Mesenchymal stem cell (in vitro differentiated cells and primary cell): ENCODE measurements around the gene DHRSX.
"Not testable (repeated sequence)": the region's sequence is repeated elsewhere in the genome, so short reads cannot be mapped to it uniquely, and the experiment has no call there.

Experiments used
- DNase-seq: peaks from one replicate; pipeline ENCODE4 v3.0.0-alpha.2; 2013
- H2AFZ ChIP-seq: one replicate; pipeline ENCODE4 v1.6.1; 2013; ENCODE audit warnings: low read depth, mild to moderate bottlenecking, control low read depth, inconsistent platforms, low read length, moderate library complexity
- H2AK5ac ChIP-seq: 2 replicates; pipeline ENCODE4 v1.6.1; 2013; ENCODE audit warnings: low read length, moderate library complexity, mild to moderate bottlenecking, inconsistent platforms; ENCODE audit not compliant: severe bottlenecking
- H2BK120ac ChIP-seq: one replicate; pipeline ENCODE4 v1.6.1; 2013; ENCODE audit warnings: low read depth, mild to moderate bottlenecking, inconsistent platforms, low read length, moderate library complexity
- H2BK12ac ChIP-seq, 2 experiments: one replicate each; pipeline ENCODE4 v1.6.1; 2013; ENCODE audit warnings: inconsistent platforms in 2 of 2, low read length in 2 of 2, mild to moderate bottlenecking in 2 of 2, moderate library complexity in 2 of 2, control low read depth in 1 of 2
- H2BK15ac ChIP-seq: one replicate; pipeline ENCODE4 v1.6.1; 2013; ENCODE audit warnings: mild to moderate bottlenecking, low read depth, inconsistent platforms; ENCODE audit not compliant: poor library complexity, severe bottlenecking
- H2BK5ac ChIP-seq: 2 replicates; pipeline ENCODE4 v1.6.1; 2013; ENCODE audit warnings: low read depth, mild to moderate bottlenecking, low read length, control low read depth, inconsistent platforms; ENCODE audit not compliant: poor library complexity, severe bottlenecking
- H3K14ac ChIP-seq, 2 experiments: one replicate each; pipeline ENCODE4 v1.6.1; 2013; ENCODE audit warnings: inconsistent platforms in 2 of 2, low read length in 2 of 2, control low read depth in 1 of 2, mild to moderate bottlenecking in 1 of 2, moderate library complexity in 1 of 2
- H3K18ac ChIP-seq, 2 experiments: one replicate each; pipeline ENCODE4 v1.6.1; 2013; ENCODE audit warnings: inconsistent platforms in 2 of 2, low read length in 2 of 2, control low read depth in 1 of 2, low read depth in 1 of 2, mild to moderate bottlenecking in 1 of 2
- H3K23ac ChIP-seq, 2 experiments: one replicate each; pipeline ENCODE4 v1.6.1; 2013; ENCODE audit warnings: inconsistent platforms in 2 of 2, low read length in 2 of 2, mild to moderate bottlenecking in 2 of 2, moderate library complexity in 2 of 2, control low read depth in 1 of 2
- H3K27ac ChIP-seq: 2 replicates; pipeline ENCODE4 v1.5.1; 2013; ENCODE audit warnings: mild to moderate bottlenecking, moderate library complexity, low read length, control low read depth, inconsistent platforms; ENCODE audit not compliant: poor library complexity, severe bottlenecking
- H3K27me3 ChIP-seq, 2 experiments: 2 replicates each; pipeline versions ENCODE4 v1.6.1 to v1.7.0; 2013; ENCODE audit warnings: low read length in 2 of 2, mild to moderate bottlenecking in 2 of 2, moderate library complexity in 2 of 2, control low read depth in 1 of 2, inconsistent platforms in 1 of 2; ENCODE audit not compliant: control insufficient read depth in 1 of 2, insufficient read depth in 1 of 2
- H3K36me3 ChIP-seq, 2 experiments: 2 replicates each; pipeline versions ENCODE4 v1.6.1 to v1.7.0; 2013; ENCODE audit warnings: low read length in 2 of 2, control low read depth in 1 of 2, inconsistent platforms in 1 of 2, low read depth in 1 of 2, mild to moderate bottlenecking in 1 of 2; ENCODE audit not compliant: insufficient read depth in 2 of 2, control insufficient read depth in 1 of 2
- H3K4ac ChIP-seq, 2 experiments: one replicate each; pipeline ENCODE4 v1.6.1; 2013; ENCODE audit warnings: inconsistent platforms in 2 of 2, low read length in 2 of 2, mild to moderate bottlenecking in 2 of 2, moderate library complexity in 2 of 2, control low read depth in 1 of 2, low read depth in 1 of 2
- H3K4me1 ChIP-seq: 2 replicates; pipeline ENCODE4 v1.6.1; 2013; ENCODE audit warnings: low read depth, low read length, control low read depth; ENCODE audit not compliant: control insufficient read depth, insufficient read depth
- H3K4me2 ChIP-seq: 2 replicates; pipeline ENCODE4 v1.6.1; 2013; ENCODE audit warnings: low read length, mild to moderate bottlenecking, inconsistent platforms; ENCODE audit not compliant: poor library complexity, severe bottlenecking
- H3K4me3 ChIP-seq, 2 experiments: 2 replicates each; pipeline versions ENCODE4 v1.5.1 to v1.7.0; 2013; ENCODE audit warnings: low read length in 2 of 2, mild to moderate bottlenecking in 2 of 2, control low read depth in 1 of 2, low read depth in 1 of 2; ENCODE audit not compliant: insufficient read depth in 1 of 2
- H3K79me1 ChIP-seq: replicated peaks from 2 replicates; pipeline ENCODE4 v1.6.1; 2013; ENCODE audit warnings: mild to moderate bottlenecking, control low read depth, low read length, inconsistent platforms; ENCODE audit not compliant: poor library complexity, severe bottlenecking
- H3K9ac ChIP-seq: 2 replicates; pipeline ENCODE4 v1.7.0; 2013; ENCODE audit warnings: mild to moderate bottlenecking, low read length, moderate library complexity
- H3K9me3 ChIP-seq: 2 replicates; pipeline ENCODE4 v1.7.0; 2013; ENCODE audit warnings: mild to moderate bottlenecking, low read length; ENCODE audit not compliant: control insufficient read depth
- H4K8ac ChIP-seq: one replicate; pipeline ENCODE4 v1.6.1; 2013; ENCODE audit warnings: inconsistent platforms, mild to moderate bottlenecking, low read length, moderate library complexity
- H4K91ac ChIP-seq: one replicate; pipeline ENCODE4 v1.6.1; 2013; ENCODE audit warnings: mild to moderate bottlenecking, low read length, inconsistent platforms
- WGBS: methylation state at CpG from one replicate; pipeline ENCODE4 v1.1.7; 2013; ENCODE audit warnings: mixed read lengths; 5-methylcytosine and 5-hydroxymethylcytosine counted together

Gene DHRSX

DNA sequence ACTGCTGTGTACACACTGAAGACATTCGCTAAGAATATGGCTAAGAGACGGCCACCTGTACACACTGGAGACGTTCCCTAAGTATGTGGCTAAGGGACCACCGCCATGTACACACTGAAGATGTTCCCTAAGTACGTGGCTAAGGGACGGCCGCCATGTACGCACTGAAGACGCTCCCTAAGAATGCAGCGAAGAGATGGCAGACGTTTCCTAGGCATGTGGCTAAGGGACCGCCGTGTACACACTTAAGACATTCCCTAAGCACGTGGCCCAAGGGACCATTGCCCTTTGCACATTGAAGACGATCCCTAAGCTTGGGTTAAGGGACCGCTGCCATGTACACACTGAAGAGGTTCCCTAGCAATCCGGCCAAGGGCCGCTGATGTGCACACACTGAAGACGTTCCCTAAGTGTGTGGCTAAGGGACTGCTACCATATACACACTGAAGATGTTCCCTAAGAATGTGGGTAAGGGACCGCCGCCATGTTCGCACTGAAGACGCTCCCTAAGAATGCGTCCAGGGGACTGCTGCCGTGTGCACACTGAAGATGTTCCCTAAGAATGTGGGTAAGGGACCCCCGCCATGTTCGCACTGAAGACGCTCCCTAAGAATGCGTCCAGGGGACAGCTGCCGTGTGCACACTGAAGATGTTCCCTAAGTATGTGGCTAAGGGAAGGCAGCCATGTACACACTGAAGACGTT lies 36.7 kb downstream of the DHRSX start:
- H3K4ac ChIP-seq = no peak overlapping the region
- H3K14ac ChIP-seq = no peak overlapping the region
- no peaks in the 10 kb centered on the region for H3K27me3 ChIP-seq

DNA sequence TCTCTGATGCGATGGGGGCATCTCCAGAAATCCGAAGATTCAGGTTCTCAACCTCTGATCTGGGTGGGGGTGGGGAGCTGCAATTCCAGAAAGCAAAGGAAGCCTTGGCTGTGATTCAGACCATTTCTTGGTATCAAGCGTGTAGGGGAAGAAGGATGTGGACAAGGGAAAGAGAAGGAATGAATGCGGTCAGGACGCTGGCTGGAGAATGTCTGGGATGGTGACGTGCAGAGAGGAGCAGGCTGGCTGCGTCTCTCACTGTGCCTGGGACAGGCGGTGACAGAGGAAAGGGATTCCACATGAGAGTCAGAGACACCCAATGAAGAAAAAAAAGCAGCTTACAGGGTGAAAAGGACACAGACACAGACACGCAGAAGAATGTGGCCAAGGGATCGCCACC lies 37.3 kb downstream of the DHRSX start:
- not testable (repeated sequence) for H3K4ac ChIP-seq, H2BK12ac ChIP-seq, H2BK120ac ChIP-seq, H3K27ac ChIP-seq, H2AFZ ChIP-seq, H3K14ac ChIP-seq, H4K8ac ChIP-seq, H3K23ac ChIP-seq, H3K9ac ChIP-seq, H3K18ac ChIP-seq, H3K9me3 ChIP-seq, H2BK15ac ChIP-seq, H3K36me3 ChIP-seq, H3K4me1 ChIP-seq, H3K27me3 ChIP-seq, H3K4me3 ChIP-seq, H4K91ac ChIP-seq, H2AK5ac ChIP-seq, H2BK5ac ChIP-seq, H3K4me2 ChIP-seq
- DNase-seq = peak; percentile 6
- H3K79me1 ChIP-seq = peaks cover 27% of the 10 kb centered on the region
- 81% methylated on average over 10 of the region's 10 CpGs for WGBS

More for the DNA sequence above, 36.7 kb downstream of the DHRSX start:
- no peak overlapping the region for H3K4me2 ChIP-seq
- H2BK5ac ChIP-seq = no peak overlapping the region
- no peak overlapping the region for H2BK12ac ChIP-seq
- DNase-seq = no peak
- no peak overlapping the region for H2AFZ ChIP-seq
- H3K23ac ChIP-seq = no peak overlapping the region
- no peak overlapping the region for H3K9ac ChIP-seq
- H2BK15ac ChIP-seq = no peak overlapping the region
- H2AK5ac ChIP-seq = no peak overlapping the region
- peaks cover 25% of the 10 kb centered on the region for H3K79me1 ChIP-seq
- no peak overlapping the region for H3K27ac ChIP-seq
- no peaks in the 10 kb centered on the region for H3K9me3 ChIP-seq
- H2BK120ac ChIP-seq = no peak overlapping the region
- peaks cover 0 to 3% of the 10 kb centered on the region in 2 experiments for H3K36me3 ChIP-seq
- 91% methylated on average over 31 of the region's 31 CpGs for WGBS
- H4K8ac ChIP-seq = no peak overlapping the region
- no peak overlapping the region for H3K4me3 ChIP-seq
- H3K4me1 ChIP-seq = no peaks in the 10 kb centered on the region
- H4K91ac ChIP-seq = no peak overlapping the region
- no peak overlapping the region for H3K18ac ChIP-seq

DNA sequence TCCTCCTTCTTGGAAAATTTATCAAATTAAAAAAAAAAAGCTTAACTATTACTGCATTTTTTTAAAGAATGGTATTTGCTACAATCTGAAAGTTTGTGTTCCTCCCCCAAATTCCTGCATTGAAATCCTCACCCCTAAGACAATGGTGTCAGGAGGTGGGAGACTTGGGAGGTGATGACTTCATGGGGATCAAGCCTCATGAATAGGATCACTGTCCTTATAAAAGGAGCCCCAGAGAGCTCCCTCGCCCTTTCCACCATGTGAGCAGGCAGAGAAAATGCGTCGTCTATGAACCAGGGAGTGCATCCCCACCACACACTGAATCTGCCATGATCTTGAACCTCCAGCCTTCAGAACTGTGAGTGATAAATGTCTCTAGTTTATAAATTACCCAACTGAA lies 38.0 kb downstream of the DHRSX start:
- no peaks in the 10 kb centered on the region for H3K4me1 ChIP-seq
- no peak overlapping the region for H2AFZ ChIP-seq
- H3K36me3 ChIP-seq = peaks cover 0 to 5% of the 10 kb centered on the region in 2 experiments
- no peak overlapping the region for H3K14ac ChIP-seq
- H3K23ac ChIP-seq = no peak overlapping the region
- H3K18ac ChIP-seq = no peak overlapping the region
- no peak overlapping the region for H3K4ac ChIP-seq
- H3K9me3 ChIP-seq = no peaks in the 10 kb centered on the region
- H3K4me3 ChIP-seq = no peak overlapping the region
- no CpG with 5 or more reads among the region's 3 CpGs for WGBS
- peaks cover 32% of the 10 kb centered on the region for H3K79me1 ChIP-seq
- H2BK120ac ChIP-seq = no peak overlapping the region
- DNase-seq = no peak
- H3K27me3 ChIP-seq = no peaks in the 10 kb centered on the region
- no peak overlapping the region for H3K4me2 ChIP-seq
- H2AK5ac ChIP-seq = no peak overlapping the region
- H4K8ac ChIP-seq = no peak overlapping the region
- H3K9ac ChIP-seq = no peak overlapping the region
- H2BK15ac ChIP-seq = no peak overlapping the region
- H4K91ac ChIP-seq = no peak overlapping the region
- H3K27ac ChIP-seq = no peak overlapping the region
- H2BK12ac ChIP-seq = no peak overlapping the region
- no peak overlapping the region for H2BK5ac ChIP-seq

DNA sequence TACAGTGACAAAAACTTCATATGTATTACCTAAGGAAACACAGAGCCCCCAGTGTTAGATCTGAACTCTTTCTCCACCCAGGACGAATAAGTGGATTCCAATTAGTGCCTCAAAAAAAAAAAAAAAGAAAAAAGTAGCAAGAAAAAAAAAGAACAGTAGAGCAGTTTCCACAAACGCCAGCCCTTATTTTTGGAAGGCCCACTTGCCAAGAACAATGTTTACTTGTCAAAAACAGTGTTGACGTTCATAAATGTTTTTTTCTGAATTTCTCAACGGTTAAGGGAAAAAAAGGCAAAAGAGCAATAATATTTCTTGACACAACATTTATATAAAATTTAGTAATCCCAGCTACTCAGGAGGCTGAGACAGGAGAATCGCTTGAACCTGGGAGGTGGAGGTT lies 38.7 kb downstream of the DHRSX start:
- no peaks in the 10 kb centered on the region for H3K9me3 ChIP-seq
- DNase-seq = no peak
- no peak overlapping the region for H3K4me3 ChIP-seq
- no peak overlapping the region for H3K18ac ChIP-seq
- H2BK12ac ChIP-seq = no peak overlapping the region
- H3K79me1 ChIP-seq = peaks cover 38% of the 10 kb centered on the region
- no peak overlapping the region for H3K23ac ChIP-seq
- no peak overlapping the region for H3K9ac ChIP-seq
- H3K36me3 ChIP-seq = peaks cover 0 to 6% of the 10 kb centered on the region in 2 experiments
- no peak overlapping the region for H2BK5ac ChIP-seq
- no peak overlapping the region for H4K8ac ChIP-seq
- no peak overlapping the region for H2BK15ac ChIP-seq
- H3K4ac ChIP-seq = no peak overlapping the region
- WGBS = 87% methylated on average over 3 of the region's 5 CpGs
- no peak overlapping the region for H3K4me2 ChIP-seq
- H2AFZ ChIP-seq = no peak overlapping the region
- H2BK120ac ChIP-seq = no peak overlapping the region
- H3K4me1 ChIP-seq = no peaks in the 10 kb centered on the region
- no peak overlapping the region for H3K14ac ChIP-seq
- H3K27ac ChIP-seq = no peak overlapping the region
- H2AK5ac ChIP-seq = no peak overlapping the region
- H4K91ac ChIP-seq = no peak overlapping the region
- no peaks in the 10 kb centered on the region for H3K27me3 ChIP-seq
